ENCODE measurements around the gene LY6G5B. TPM values are rescaled to one million over a fixed set of nuclear protein-coding genes. Genes with fewer than 3 reads are reported as not detected.
"Not testable (repeated sequence)": the region's sequence is repeated elsewhere in the genome, so short reads cannot be mapped to it uniquely, and the experiment has no call there.

LY6G5B gene
- polyA plus RNA-seq, 4 donors = 9.0 to 37.0 (median 19.2) TPM

DNA sequence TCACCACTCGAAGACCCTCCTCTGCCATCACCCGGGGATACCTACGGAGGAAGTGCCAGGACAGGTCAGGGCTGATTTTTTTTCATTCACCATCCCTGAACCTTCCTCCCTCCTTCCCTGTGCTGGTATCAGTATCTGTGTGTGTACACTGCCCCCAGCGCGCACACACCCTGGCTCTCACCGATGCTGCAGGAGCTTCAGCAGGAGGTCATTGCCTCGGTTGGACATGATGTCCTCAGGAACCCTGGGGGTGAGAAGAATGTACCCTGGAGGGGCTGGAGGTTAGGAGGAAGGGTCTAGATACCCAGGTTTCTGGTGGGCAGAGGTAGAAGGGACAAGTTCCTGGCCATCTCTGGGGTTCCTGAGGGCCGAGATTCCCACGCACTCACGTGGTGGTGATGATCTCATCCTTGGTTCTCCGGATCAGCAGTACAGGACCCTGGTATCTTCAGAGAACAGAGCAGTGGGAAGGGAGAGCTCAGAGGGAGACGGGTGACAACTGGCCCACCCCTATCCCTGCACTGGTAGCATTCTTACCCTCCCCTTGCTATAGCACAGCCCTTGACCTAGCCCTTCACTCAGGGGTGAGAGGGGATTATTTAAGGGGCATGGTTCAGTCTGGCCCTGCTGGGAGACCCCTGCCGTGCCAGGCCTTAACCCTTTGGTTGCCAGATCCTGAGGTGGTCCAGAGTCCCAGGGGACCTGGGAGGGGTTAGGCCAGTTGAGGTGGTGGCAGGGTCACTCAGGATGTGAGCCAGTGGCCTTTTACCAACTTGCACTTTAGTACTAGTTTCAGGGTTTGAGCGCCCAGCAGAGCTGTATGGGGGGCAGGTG lies 18.3 kb downstream of the LY6G5B start:
- no peak for DNase-seq (ENCODE audit: low read depth in 4 of 4, low spot score in 2 of 4)

DNA sequence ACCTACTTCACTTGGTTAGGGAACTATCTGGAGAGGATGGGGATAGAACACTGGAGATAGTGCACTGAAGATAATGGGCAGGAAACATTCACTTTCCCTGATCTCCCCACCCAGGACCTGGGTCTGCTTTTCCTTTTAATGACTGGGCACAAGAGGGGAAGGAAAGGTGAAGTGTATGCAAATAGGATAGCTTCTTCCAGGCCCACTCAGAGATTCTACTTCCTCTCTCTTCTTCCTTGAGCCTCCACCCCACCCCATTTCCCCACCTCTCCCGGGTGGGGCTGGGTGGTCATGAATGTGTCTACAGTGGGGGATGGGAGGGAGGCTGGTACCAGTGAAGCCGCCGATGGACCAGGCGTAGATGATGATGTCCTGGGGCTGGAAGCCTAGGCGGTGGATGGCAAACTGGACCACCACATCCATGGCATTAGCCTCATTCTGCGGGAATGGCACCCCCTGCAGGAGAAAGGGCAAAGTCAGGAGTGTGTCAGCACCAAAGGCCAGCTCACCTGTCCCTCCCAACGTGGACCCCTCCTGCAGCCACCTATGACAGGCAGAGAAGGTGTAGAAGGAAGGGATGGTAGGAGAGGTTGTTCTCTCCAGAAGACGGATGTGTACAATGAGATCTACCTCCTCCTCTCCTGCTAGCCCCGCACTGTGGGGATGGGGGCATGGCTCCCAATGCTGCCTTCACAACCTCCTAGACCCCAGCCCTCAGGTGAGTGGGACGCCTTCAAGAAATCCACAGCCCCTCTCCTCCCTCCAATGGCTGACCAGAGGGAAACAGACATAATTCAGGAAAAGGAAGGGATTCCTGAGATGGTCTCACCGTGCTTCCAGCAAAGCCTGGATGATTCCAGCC lies 19.7 kb downstream of the LY6G5B start:
- DNase-seq (ENCODE audit: low read depth in 4 of 4, low spot score in 2 of 4) = no peak

DNA sequence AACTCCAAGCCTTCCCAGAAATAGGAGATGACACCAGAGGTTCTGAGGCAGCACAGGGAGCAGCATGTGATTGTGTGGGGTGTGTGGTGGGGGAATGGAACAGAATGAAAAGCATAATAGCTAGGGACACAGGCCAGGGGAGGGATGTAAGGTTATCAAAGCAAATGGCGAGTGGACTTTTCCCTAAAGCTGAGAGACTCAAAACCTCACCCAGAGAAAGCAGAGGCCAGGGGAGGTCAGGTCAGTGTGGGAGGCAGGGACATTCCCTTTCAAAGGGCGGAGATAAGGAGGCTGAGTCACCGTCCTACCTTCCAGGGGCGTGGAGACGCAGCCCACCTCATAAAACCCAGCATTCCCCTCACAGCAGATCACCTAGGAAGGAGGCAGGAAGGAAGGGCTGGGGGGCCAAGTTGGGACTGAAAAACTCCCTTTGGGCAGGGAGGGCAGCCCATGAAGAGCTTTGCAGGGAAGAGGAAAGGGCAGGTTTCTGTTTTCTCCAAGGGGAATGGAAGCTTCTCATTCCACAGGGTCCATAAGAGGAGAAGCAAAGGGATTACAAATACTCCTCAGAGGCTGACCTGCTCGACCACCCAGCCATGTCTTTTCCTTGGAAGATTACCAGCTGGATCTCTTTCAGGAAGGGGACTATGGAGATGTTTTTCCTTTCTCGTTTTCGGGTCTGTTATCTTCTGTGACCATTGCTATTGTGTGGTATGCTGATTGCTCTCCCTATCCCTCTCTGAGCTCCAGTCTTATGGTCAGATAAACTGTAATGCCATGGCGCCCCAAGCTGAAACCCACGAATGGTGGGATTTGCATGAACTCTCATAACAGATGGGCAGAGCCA lies 20.7 kb downstream of the LY6G5B start:
- no peak for DNase-seq (ENCODE audit: low read depth in 4 of 4, low spot score in 2 of 4)

DNA sequence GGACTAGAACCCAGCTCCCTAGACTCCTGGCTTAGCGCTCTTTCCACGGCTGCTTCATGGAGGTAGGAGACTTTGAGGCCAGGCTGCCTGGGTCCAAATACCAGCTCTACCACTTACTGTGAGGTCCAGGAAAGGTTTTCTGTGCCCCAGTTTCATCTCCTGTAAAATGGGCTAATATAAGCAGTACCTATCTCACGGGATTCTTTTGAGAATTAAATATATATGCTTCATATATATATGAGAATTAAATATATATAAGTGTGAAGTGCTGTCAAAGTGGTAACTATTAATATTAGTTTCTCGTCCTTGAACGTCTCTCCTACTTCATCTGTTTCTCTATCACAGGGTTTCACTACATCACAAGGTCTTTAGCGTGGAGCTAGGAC lies 21.3 kb downstream of the LY6G5B start:
- DNase-seq (ENCODE audit: low read depth in 4 of 4, low spot score in 2 of 4) = no peak

DNA sequence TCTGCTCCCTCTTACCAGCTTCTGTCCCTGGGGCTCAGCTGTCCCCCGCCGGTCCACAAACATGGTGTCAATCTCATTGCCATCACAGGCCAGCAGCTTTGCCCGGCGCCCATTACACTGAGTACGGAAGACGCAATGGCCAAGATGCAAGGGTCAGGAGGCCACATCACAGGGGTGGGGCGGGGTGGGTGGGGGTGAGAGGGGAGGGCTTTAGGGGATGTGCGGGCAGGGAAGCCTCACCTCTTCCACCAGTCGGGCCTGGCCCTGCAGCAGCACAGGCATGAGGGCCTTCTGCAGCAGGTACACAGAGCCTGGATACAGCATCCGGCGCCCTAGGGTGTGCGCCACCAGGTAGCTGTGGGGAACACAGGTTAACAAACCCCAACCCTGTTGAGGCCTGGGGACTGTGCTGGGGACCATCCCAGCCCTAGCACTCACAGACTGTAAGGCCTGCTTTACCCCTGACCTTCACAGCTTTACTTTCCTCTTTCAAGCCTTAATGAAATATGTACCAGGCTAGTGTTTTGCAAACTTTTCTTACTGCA lies 21.9 kb downstream of the LY6G5B start:
- DNase-seq (ENCODE audit: low read depth in 4 of 4, low spot score in 2 of 4) = no peak

DNA sequence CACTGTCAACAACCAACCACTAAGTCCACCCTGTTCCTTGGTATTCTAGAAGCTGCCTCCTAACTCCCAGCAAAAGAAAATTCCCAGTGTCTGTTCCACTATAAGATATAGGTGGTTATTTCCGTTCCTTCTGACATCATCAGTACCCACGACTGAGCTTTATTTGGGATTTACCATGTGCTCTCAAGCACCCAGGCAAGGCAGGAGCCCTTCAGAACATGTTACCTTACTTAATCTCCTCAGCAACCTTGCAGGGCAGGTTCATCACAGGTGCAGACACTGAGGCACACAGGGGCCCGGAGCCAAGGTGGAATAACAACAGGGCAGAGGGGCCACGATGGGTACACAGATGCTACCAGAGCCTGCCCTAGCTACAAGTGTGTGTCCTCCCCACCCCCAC lies 22.6 kb downstream of the LY6G5B start:
- DNase-seq (ENCODE audit: low read depth in 4 of 4, low spot score in 2 of 4) = no peak

DNA sequence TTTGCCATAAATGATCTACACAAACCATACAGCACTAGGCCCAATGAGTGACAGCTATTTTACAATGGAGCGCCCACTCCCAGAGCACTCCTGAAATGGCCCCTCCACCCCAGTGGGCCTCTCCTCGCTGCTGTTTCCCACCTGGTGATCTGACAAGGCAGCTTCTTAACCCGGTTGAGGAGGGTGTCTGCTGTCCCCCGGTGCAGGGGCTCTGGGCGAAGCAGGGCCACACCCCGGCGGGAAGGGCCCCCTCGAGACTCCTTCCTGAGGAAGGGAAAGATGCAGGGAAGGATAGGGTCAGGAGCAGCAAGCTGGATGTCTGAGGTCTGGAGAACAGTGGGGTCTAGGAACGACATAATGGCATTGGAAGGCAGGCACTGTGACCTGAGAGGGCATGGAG lies 23.1 kb downstream of the LY6G5B start:
- no peak for DNase-seq (ENCODE audit: low read depth in 4 of 4, low spot score in 2 of 4)

DNA sequence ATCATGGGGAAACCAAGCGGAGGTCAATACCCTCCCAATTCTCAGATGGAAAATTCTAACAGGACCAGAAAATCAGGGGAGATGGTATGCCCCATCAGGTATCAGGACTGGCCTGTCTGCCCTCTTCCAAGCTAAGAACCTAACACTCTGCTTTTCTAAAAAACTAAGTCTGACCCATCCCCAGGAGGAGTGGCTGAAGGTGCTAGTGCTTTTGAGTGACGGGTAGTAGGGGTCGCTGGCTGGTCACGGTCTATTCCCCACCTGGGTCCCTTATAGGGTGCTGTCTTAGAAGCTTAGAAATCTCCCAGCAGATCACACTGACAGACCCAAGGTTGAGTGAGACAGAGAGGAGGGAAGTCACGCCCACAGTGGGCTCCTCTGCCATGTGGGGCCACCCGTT lies 23.8 kb downstream of the LY6G5B start:
- DNase-seq (ENCODE audit: low read depth in 4 of 4, low spot score in 2 of 4) = no peak

DNA sequence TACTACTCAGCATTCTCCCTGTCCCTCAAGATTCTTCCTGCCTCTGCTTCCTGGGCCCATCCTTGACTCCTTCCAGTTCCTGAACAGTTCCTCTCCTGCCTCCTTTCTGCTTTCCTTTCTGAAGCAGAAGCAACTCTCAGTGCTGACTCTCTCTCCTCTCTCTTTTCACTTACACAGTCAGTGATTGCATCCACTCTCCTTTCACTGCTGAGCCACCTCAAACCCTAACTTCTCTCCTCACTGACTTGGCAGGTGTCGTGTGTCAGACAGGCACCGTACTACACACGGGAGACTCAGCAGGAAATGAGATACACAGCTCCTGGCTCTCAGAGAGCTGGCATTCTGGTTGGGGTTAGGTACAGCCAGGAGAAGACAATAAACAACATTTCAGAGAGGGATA lies 27.8 kb downstream of the LY6G5B start:
- no peak for DNase-seq (ENCODE audit: low read depth in 4 of 4, low spot score in 2 of 4)

DNA sequence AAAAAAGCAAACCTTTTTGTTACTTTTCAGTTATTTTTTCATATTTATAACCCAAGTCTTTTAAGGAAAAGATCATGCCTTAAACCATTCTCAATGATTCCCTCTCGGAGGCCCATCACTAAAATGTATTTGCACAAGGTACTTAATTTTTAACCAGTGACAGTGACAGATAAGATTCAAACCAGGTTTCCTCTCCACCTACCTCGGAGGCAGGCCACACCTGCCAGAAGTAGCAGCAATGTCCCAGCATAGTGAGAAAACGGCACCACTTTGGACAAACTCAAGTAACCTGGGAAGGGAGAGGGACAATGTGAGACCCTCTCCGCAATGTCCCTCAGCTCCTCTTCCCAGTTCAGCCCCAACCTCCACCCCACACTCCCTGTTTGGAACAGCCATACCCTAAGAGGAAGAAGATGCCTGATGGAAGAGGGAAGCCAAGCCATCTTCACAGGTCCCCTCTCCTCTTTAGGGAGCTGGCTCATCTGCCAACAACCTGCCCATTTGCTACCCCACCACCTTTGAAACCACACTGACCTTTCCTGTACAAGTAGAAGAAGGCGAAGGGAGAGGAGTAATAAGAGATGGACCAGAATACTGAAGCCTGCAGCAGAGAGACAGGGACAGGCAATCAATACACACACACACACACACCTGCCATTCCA lies 31.1 kb downstream of the LY6G5B start:
- DNase-seq (ENCODE audit: low read depth in 4 of 4, low spot score in 2 of 4) = no peak

DNA sequence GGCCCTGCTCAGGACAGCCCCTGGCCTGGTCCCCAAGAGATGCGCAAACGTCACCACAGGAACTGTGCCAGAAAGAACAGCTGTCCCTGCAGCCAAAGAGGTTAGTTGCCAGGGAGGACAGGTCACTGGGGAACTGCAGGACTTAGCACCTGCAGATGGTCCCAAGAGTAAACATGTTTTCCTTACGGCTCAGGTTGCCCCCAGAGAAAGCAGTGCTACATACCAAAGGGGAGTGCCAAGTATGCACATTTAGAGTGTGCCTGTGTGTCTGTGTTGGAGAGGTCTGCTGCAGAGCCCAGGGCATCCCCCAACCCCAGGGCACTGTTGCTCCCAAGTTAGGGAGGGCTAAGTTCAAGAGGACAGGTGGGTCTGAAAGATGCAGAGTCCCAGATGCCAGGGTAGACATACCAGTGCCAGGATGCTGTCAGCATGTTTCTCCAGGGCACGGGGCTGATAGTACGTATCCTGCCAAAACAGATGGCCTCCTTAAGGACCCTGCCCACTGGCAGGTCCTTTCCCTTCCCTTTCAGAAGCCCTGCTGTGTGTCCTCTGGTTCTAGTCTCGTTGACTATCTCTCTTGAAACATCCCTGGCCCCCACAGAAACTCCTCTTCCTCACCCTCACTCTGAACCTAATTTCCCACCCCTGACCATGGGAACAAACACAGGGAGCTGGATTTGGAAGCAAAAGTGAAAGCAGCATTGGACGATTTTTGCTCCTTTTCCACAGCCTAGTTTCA lies 32.1 kb downstream of the LY6G5B start:
- DNase-seq (ENCODE audit: low read depth in 4 of 4, low spot score in 2 of 4) = no peak

DNA sequence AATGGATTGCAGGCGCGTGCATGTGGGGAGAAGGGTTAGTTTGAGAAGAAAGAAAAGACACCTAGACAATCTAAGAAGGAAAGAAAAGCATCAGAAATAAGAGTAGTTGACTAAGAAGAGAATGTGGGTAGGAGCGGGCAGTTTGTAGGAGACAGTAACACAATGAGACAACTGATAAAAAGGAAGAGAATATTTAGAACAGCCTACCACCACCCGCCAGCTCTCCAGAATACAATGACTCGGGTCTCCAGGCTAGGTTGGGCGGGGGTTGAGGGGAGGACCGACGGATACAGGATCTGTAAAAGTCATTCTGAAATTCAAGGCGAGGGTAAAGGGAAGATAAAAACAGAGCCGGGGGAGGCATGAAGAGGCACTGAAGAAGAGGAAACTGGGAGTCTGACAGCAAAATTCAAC lies 32.6 kb downstream of the LY6G5B start:
- no peak for DNase-seq (ENCODE audit: low read depth in 4 of 4, low spot score in 2 of 4)

DNA sequence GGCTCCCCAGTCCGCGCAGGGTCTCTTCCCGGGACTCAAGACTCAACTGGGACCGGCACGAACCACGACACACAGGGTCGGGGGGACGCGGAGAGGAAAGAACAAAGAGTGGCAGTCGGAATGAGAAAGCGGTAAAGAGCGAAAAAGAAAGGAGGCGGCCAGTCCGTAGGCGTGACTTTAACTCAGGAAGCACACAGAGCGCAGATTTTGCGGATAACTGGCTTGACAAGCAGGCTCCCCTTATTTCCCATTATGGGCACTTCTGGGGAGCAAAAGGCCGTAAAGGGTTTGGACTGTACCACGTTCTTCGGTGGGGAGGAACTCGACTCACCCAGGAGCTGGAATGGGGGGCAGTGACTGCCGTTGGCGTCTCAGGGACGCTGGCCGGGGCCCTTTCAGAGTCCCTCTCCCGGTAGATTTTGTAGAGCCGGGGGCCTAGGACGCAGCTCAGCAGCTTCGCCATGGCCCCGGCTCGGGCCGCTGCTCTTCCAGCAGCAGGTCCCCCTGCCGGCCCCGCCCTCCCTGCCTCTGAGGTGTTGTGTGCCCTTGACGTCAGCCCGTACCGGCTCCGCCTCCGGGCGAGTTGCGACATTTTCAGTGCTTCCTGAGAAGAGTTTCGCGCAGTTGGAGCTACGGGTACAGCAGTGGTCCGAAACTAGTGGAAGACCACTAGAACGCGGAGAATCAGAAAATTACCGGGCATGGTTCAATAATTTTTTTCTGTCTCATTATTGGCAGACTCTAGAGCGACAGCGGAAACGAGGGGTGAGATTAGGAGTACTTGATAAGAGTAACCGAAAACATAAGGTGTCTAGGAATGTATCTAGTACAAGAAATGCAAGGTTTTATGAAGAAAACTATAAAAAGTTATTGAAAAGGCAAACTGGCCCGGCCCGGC lies 33.3 kb downstream of the LY6G5B start, which contains the start of gene ABHD16A:
TSS of gene ABHD16A (minus strand) at position 506 of the 898 bp plus-strand sequence. CDS start at position 463, 43 bp downstream.
- peak; percentile 91 to 98 (median 96) for DNase-seq (ENCODE audit: low read depth in 4 of 4, low spot score in 2 of 4)

DNA sequence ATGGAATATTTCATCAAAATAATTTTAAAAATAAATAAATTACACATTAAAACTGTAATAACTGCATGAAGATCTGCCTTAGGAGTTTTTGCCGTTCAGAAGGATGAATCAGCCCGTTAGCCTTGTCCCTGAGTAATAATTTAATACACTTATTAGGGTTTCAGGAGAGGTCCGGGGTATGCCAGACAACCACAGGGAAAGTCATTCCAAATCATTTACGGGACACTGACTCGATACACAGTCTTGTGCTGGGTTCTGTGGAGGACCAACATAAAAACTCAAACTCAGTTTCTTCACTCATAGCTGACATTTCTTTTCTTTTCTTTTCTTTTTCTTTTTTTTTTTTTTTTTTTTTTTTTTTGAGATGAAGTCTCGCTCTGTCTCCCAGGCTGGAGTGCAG lies 36.2 kb downstream of the LY6G5B start:
- no peak for DNase-seq (ENCODE audit: low read depth in 4 of 4, low spot score in 2 of 4)

DNA sequence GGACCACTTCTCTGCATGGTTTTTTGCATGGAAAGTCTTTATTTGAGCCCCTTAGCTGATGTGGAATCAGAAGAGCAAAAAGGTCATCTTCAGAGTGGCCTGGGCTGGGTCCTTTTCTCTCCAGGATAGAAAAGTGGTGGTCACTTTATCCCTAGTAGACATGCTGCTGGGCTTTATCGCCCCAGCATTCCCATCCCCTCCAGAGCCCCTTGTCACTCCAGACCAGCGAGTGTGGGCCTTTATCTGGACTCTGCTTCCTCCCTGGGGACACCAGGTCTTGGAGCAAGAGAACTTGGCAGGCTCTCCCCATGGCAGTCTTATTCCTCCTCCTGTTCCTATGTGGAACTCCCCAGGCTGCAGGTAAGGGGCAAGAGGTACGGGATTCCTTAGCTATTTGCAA lies 36.8 kb downstream of the LY6G5B start, which contains the start of gene LY6G6F:
TSS of gene LY6G6F (plus strand) at position 268 of the 400 bp plus-strand sequence. CDS start at position 309, 41 bp downstream.
- no peak for DNase-seq (ENCODE audit: low read depth in 4 of 4, low spot score in 2 of 4)

DNA sequence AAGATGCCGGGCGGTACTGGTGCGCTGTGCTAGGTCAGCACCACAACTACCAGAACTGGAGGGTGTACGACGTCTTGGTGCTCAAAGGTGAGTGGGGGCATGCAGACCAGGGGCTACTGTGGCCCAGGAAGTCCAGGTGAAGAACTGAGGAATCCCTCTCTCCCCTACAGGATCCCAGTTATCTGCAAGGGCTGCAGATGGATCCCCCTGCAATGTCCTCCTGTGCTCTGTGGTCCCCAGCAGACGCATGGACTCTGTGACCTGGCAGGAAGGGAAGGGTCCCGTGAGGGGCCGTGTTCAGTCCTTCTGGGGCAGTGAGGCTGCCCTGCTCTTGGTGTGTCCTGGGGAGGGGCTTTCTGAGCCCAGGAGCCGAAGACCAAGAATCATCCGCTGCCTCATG lies 37.9 kb downstream of the LY6G5B start:
- DNase-seq (ENCODE audit: low read depth in 4 of 4, low spot score in 2 of 4) = no peak

DNA sequence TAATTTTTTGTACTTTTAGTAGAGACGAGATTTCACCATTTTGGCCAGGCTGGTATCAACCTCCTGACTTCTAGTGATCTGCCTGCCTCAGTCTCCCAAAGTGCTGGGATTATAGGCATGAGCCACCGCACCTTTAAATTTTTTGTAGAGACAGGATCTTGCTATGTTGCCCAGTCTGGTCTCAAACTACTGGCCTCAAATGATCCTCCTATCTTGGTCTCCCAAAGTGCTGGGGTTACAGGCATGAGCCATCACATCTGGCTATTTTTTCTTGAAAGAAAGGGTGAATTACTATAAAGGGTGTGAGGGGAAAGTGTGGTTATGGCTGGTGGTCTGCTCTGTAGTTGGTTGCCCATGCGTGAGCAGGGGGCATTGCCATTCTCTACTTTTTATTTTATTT lies 38.4 kb downstream of the LY6G5B start:
- no peak for DNase-seq (ENCODE audit: low read depth in 4 of 4, low spot score in 2 of 4)

DNA sequence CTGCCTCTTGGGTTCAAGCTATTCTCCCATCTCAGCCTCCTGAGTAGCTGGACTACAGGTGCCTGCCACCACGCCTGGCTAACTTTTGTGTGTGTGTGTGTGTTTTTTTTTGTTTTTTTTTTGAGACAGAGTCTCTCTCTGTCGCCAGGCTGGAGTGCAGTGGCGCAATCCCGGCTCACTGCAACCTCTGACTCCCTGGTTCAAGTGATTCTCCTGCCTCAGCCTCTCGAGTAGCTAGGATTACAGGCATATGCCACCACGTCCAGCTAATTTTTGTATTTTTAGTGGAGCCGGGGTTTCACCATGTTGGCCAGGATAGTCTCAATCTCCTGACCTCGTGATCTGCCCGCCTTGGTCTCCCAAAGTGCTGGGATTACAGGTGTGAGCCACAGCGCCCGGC lies 39.4 kb downstream of the LY6G5B start:
- not testable (repeated sequence) for DNase-seq (ENCODE audit: low read depth in 4 of 4, low spot score in 2 of 4)
